GM12878 (cell line): ENCODE results near the gene SLC25A41. TPM values are rescaled to one million over a fixed set of nuclear protein-coding genes. Genes with fewer than 3 reads are reported as not detected.
"Not testable (repeated sequence)": the region's sequence is repeated elsewhere in the genome, so short reads cannot be mapped to it uniquely, and the experiment has no call there.

Source experiments
- ATAC-seq: fragments of 200-7000 bp; cut with Tn5 transposase; 3 replicates; pipeline ENCODE4 v1.9.1; 2020; ENCODE audit warnings: mild to moderate bottlenecking, moderate library complexity
- BruUV-seq: library from RNA; stranded (reverse); fragments of 400-500 nt; replicated peaks from 2 replicates; lab custom pipeline; 2021; lab: Mats Ljungman, UMichigan
- CTCF ChIA-PET: fragments of 300-600 bp; sonication (Branson Sonifier 250); formaldehyde crosslinking; extraction: SDS; loops from one replicate; lab custom pipeline; 2021; ENCODE audit warnings: inconsistent platforms; lab: Yijun Ruan, JAX
- POLR2A ChIA-PET: fragments of 350-600 bp; formaldehyde crosslinking; extraction: SDS; loops from one replicate; lab custom pipeline; 2021; ENCODE audit warnings: inconsistent platforms; lab: Charles Lee
- RAD21 ChIA-PET: fragments of 300-600 bp; sonication (Branson Sonifier 250); formaldehyde crosslinking; loops from one replicate; lab custom pipeline; 2023; ENCODE audit warnings: antibody characterized with exemption; ENCODE audit not compliant: unreplicated experiment; lab: Charles Lee
- SMC1A ChIA-PET: fragments of 300-600 bp; sonication (Branson Sonifier 250); formaldehyde crosslinking; loops from one replicate; lab custom pipeline; 2023; ENCODE audit not compliant: unreplicated experiment, uncharacterized antibody; lab: Charles Lee
- DNase-seq: peaks from one replicate; pipeline ENCODE4 v3.0.0-alpha.2; 2011; ENCODE audit warnings: low read depth, low spot score
- FAIRE-seq: peaks from 3 replicates; lab custom pipeline; 2011; peaks lifted over from hg19 to GRCh38; lab: Jason Lieb, UNC
- H2AFZ ChIP-seq: 2 replicates; pipeline ENCODE4 v1.6.0; 2011; ENCODE audit warnings: low read depth, low read length, control low read depth; ENCODE audit not compliant: control insufficient read depth
- H3K27ac ChIP-seq: 2 replicates; pipeline ENCODE4 v1.5.1; 2011; ENCODE audit warnings: control low read depth; ENCODE audit not compliant: control insufficient read depth, insufficient read depth
- H3K27me3 ChIP-seq, 2 experiments: replicated peaks in 1 of 2; 2 replicates each; pipeline versions ENCODE4 v1.6.0 to v1.6.1; 2011; ENCODE audit warnings: low read length in 1 of 2; ENCODE audit not compliant: control insufficient read depth in 2 of 2, insufficient read depth in 2 of 2
- H3K36me3 ChIP-seq, 2 experiments: 2 replicates each; pipeline ENCODE4 v1.5.1; 2011; ENCODE audit warnings: low read length in 1 of 2; ENCODE audit not compliant: control insufficient read depth in 2 of 2, insufficient read depth in 2 of 2
- H3K4me1 ChIP-seq: 2 replicates; pipeline ENCODE4 v1.6.1; 2011; ENCODE audit warnings: mild to moderate bottlenecking, low read length, moderate library complexity, mixed read lengths; ENCODE audit not compliant: control insufficient read depth, insufficient read depth
- H3K4me2 ChIP-seq: 2 replicates; pipeline ENCODE4 v1.6.0; 2011; ENCODE audit warnings: control low read depth; ENCODE audit not compliant: control insufficient read depth, insufficient read depth
- H3K4me3 ChIP-seq: fragments of 200-600 bp; sonication (generic); 2 replicates; pipeline ENCODE4 v1.5.1; 2016
- H3K79me2 ChIP-seq: 2 replicates; pipeline ENCODE4 v1.6.0; 2011; ENCODE audit warnings: low read length; ENCODE audit not compliant: control insufficient read depth, insufficient read depth
- H3K9ac ChIP-seq: 2 replicates; pipeline ENCODE4 v1.8.0; 2011; ENCODE audit warnings: low read length, control low read depth, mixed read lengths; ENCODE audit not compliant: control insufficient read depth, insufficient read depth
- H3K9me3 ChIP-seq: replicated peaks from 3 replicates; pipeline ENCODE4 v1.5.1; 2011; ENCODE audit warnings: mild to moderate bottlenecking, low read length; ENCODE audit not compliant: control insufficient read depth, insufficient read depth
- H4K20me1 ChIP-seq: 2 replicates; pipeline ENCODE4 v1.6.0; 2011; ENCODE audit not compliant: control insufficient read depth, insufficient read depth
- ASH2L ChIP-seq: fragments of 300-600, 200-600 bp; sonication (generic); IDR thresholded peaks from 2 replicates; pipeline ENCODE4 v1.6.1; 2017; ENCODE audit warnings: low read depth, mild to moderate bottlenecking, borderline replicate concordance
- NFIC ChIP-seq: IDR thresholded peaks from 2 replicates; pipeline ENCODE4 v1.6.1; 2012; ENCODE audit warnings: low read depth, mild to moderate bottlenecking, inconsistent platforms, low read length, moderate library complexity
- PML ChIP-seq: IDR thresholded peaks from 2 replicates; pipeline ENCODE4 v1.6.1; 2012; ENCODE audit warnings: low read length, inconsistent platforms
- RFX5 ChIP-seq: IDR thresholded peaks from 2 replicates; pipeline ENCODE4 v1.6.1; 2011; ENCODE audit warnings: low read depth, low read length, improper control_type of control experiment
- SIN3A ChIP-seq: IDR thresholded peaks from 2 replicates; pipeline ENCODE4 v1.6.1; 2012; ENCODE audit warnings: low read depth, low read length, improper control_type of control experiment
- TCF12 ChIP-seq: IDR thresholded peaks from 2 replicates; pipeline ENCODE4 v1.6.1; 2011; ENCODE audit warnings: low read depth, mild to moderate bottlenecking, low read length
- WGBS: methylation state at CpG from one replicate; pipeline ENCODE4 v1.1.6; 2016; ENCODE audit warnings: low lambda C conversion rate; ENCODE audit not compliant: insufficient replicate concordance, insufficient coverage; ENCODE audit errors: missing lambda C conversion rate; 5-methylcytosine and 5-hydroxymethylcytosine counted together
- in situ Hi-C: fragments of 300-500 bp; cut with MboI; formaldehyde crosslinking; loops from 9 replicates; pipeline ENCODE4 v1.14.3; 2018; ENCODE audit warnings: mixed read lengths
- intact Hi-C: fragments of 100-400 bp; cut with micrococcal nuclease; formaldehyde crosslinking; loops from one replicate; pipeline ENCODE4 v1.14.2; 2022; ENCODE audit not compliant: unreplicated experiment
- polyA plus RNA-seq, 11 experiments: library from polyadenylated mRNA; depleted of rRNA in 4 of 11; unstranded in 6 of 11; stranded (reverse) in 5 of 11; fragments of >200 nt; fragmentation: Nextera tagmentation in 4 of 11; fragmentation: Illumina TruSeq in 1 of 11; extraction: Ambion mirVana in 4 of 11; extraction: Trizol in 1 of 11; gene quantifications; 1 replicate in 1 of 11; 2 replicates in 10 of 11; pipeline versions ENCODE4 v1.2.1 to v1.2.3, GENCODE V29; 2011 to 2016; ENCODE audit warnings: inconsistent platforms in 2 of 11, missing spikeins in 2 of 11, low read depth in 1 of 11
- total RNA-seq, 4 experiments: library from RNA; depleted of rRNA in 3 of 4; stranded (reverse); fragments of >200 nt in 3 of 4; fragmentation: Illumina TruSeq in 1 of 4; extraction: Trizol in 1 of 4; gene quantifications; 2 replicates each; pipeline versions ENCODE4 v1.2.1 to v1.2.3, GENCODE V29; 2013 to 2021
- TF ChIP-seq, protein P1 (sequence below): fragments of 450-650 bp; IDR thresholded peaks from 2 replicates; pipeline ENCODE4 v1.6.1; 2017; ENCODE audit warnings: borderline replicate concordance

Gene SLC25A41
- total and polyA plus RNA-seq, 10 of the 15 experiments (the other 5 are each of a cell fraction or from before 2014, with no cell fraction given): 0.23 to 1.2 (median 0.43) TPM; not detected in 2

- no peak overlapping the region for H3K9ac ChIP-seq
- no peaks in the 10 kb centered on the region for H4K20me1 ChIP-seq
- RAD21 ChIA-PET: no interaction called here
- no peak overlapping the region for H3K4me2 ChIP-seq
- no peaks in the 10 kb centered on the region for H3K4me1 ChIP-seq
- H2AFZ ChIP-seq: no peak overlapping the region
- ATAC-seq: no peak
- CTCF ChIA-PET: no interaction called here
- no TSS peak for BruUV-seq
- in situ Hi-C loops (no loop called here), intact Hi-C loops (no loop called here)
- H3K79me2 ChIP-seq: no peaks in the 10 kb centered on the region
- DNase-seq: no peak
- no peaks in the 10 kb centered on the region for H3K27me3 ChIP-seq
- no peak overlapping the region for H3K4me3 ChIP-seq
- WGBS: 37% methylated on average over 10 of the region's 10 CpGs
- H3K27ac ChIP-seq: no peak overlapping the region
- no peaks in the 10 kb centered on the region for H3K36me3 ChIP-seq
- POLR2A ChIA-PET: no interaction called here
- H3K9me3 ChIP-seq: no peaks in the 10 kb centered on the region
- no peak for TF ChIP-seq RFX5
- no peak for TF ChIP-seq NFIC
- no peak for TF ChIP-seq ASH2L
- no peak for TF ChIP-seq PML
- TF ChIP-seq TCF12: no peak
- TF ChIP-seq, protein P1, sequence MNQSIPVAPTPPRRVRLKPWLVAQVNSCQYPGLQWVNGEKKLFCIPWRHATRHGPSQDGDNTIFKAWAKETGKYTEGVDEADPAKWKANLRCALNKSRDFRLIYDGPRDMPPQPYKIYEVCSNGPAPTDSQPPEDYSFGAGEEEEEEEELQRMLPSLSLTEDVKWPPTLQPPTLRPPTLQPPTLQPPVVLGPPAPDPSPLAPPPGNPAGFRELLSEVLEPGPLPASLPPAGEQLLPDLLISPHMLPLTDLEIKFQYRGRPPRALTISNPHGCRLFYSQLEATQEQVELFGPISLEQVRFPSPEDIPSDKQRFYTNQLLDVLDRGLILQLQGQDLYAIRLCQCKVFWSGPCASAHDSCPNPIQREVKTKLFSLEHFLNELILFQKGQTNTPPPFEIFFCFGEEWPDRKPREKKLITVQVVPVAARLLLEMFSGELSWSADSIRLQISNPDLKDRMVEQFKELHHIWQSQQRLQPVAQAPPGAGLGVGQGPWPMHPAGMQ: no peak
- TF ChIP-seq SIN3A: no peak
- TF ChIP-seq, all 136 proteins: peak for 0
- FAIRE-seq: no peak
- SMC1A ChIA-PET: no interaction called here
Observed at GRCh38 chr19:6402058-6402457, 31.5 kb downstream of the SLC25A41 start.

GRCh38 chr19:6400062-6400944 is 33.3 kb downstream of the SLC25A41 start:
- H2AFZ ChIP-seq, H3K4me2 ChIP-seq, H3K4me3 ChIP-seq, BruUV-seq, H3K79me2 ChIP-seq, POLR2A ChIA-PET, H3K36me3 ChIP-seq, CTCF ChIA-PET, H3K27me3 ChIP-seq, in situ Hi-C loops, H3K9ac ChIP-seq, H3K9me3 ChIP-seq, DNase-seq, intact Hi-C loops, RAD21 ChIA-PET, H4K20me1 ChIP-seq, SMC1A ChIA-PET, H3K27ac ChIP-seq, H3K4me1 ChIP-seq, FAIRE-seq, ATAC-seq: not testable (repeated sequence)
- WGBS: 65% methylated on average over 23 of the region's 23 CpGs
